ENCODE results near the gene LNX1.

DNA sequence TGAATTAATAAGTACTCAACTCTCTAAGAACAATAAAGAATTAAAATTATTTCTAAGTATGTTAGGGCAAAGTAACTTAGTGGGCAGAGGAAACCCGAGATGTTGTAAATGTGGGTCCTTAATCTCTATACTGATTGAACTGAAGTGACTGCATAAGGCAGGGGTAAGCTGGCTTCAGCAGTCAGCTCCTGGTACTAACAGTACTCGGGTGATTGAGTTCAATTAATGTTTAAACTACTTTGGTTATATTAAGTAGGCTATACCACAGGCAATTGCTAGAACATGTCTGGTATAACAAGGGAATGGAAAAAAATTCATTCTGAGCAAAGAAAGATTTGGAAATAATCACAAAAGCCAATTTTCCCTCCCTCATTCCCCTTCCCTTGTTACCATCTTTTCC is 90.7 kb downstream of the LNX1 start:
- TF ChIP-seq, protein P1, sequence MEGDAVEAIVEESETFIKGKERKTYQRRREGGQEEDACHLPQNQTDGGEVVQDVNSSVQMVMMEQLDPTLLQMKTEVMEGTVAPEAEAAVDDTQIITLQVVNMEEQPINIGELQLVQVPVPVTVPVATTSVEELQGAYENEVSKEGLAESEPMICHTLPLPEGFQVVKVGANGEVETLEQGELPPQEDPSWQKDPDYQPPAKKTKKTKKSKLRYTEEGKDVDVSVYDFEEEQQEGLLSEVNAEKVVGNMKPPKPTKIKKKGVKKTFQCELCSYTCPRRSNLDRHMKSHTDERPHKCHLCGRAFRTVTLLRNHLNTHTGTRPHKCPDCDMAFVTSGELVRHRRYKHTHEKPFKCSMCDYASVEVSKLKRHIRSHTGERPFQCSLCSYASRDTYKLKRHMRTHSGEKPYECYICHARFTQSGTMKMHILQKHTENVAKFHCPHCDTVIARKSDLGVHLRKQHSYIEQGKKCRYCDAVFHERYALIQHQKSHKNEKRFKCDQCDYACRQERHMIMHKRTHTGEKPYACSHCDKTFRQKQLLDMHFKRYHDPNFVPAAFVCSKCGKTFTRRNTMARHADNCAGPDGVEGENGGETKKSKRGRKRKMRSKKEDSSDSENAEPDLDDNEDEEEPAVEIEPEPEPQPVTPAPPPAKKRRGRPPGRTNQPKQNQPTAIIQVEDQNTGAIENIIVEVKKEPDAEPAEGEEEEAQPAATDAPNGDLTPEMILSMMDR (conservative IDR thresholded peaks at IDR 0.05): no peak
- no peak for TF ChIP-seq ZFX (IDR thresholded peaks at IDR 0.05)

Data from C4-2B (cell line).